Loucy (cell line): ENCODE results near the gene OR52M1.

Source experiments
- H2AFZ ChIP-seq: fragments of 200-600 bp; sonication (generic); 2 replicates; pipeline ENCODE4 v1.6.0; 2016; ENCODE audit warnings: antibody characterized with exemption, mild to moderate bottlenecking, low read length, moderate library complexity
- H3F3A ChIP-seq: fragments of 200-600 bp; 2 replicates; pipeline ENCODE4 v1.6.0; 2016; ENCODE audit warnings: antibody characterized with exemption, low read depth, mild to moderate bottlenecking
- H3K27me3 ChIP-seq: fragments of 200-600 bp; sonication (generic); 2 replicates; pipeline ENCODE4 v1.6.1; 2014; ENCODE audit warnings: low read length, mild to moderate bottlenecking; ENCODE audit not compliant: insufficient read depth, poor library complexity, severe bottlenecking
- H3K36me3 ChIP-seq: fragments of 200-600 bp; sonication (generic); 2 replicates; pipeline ENCODE4 v1.6.1; 2016; ENCODE audit warnings: low read length; ENCODE audit not compliant: insufficient read depth
- H3K4me1 ChIP-seq: fragments of 200-600 bp; sonication (generic); 2 replicates; pipeline ENCODE4 v1.5.1; 2014; ENCODE audit warnings: low read length, mild to moderate bottlenecking; ENCODE audit not compliant: insufficient read depth, poor library complexity, severe bottlenecking
- H3K4me2 ChIP-seq: fragments of 200-600 bp; sonication (generic); 2 replicates; pipeline ENCODE4 v1.6.0; 2014; ENCODE audit warnings: antibody characterized with exemption, low read length, low read depth, mild to moderate bottlenecking; ENCODE audit not compliant: poor library complexity, severe bottlenecking
- H3K4me3 ChIP-seq: fragments of 200-600 bp; sonication (generic); 2 replicates; pipeline ENCODE4 v1.5.1; 2014; ENCODE audit warnings: low read length, mild to moderate bottlenecking, mixed read lengths; ENCODE audit not compliant: poor library complexity, severe bottlenecking
- H3K79me2 ChIP-seq: fragments of 200-600 bp; sonication (generic); 2 replicates; pipeline ENCODE4 v1.6.1; 2014; ENCODE audit warnings: low read length; ENCODE audit not compliant: insufficient read depth
- H3K9ac ChIP-seq: fragments of 200-600 bp; sonication (generic); 2 replicates; pipeline ENCODE4 v1.6.0; 2014; ENCODE audit warnings: mild to moderate bottlenecking, low read depth, low read length, moderate library complexity; ENCODE audit not compliant: poor library complexity, severe bottlenecking
- H3K9me2 ChIP-seq: fragments of 200-600 bp; sonication (generic); replicated peaks from 2 replicates; pipeline ENCODE4 v1.6.1; 2016; ENCODE audit warnings: low read depth, low read length, mixed read lengths
- H3K9me3 ChIP-seq: fragments of 200-600 bp; sonication (generic); 2 replicates; pipeline ENCODE4 v1.6.1; 2014; ENCODE audit warnings: mild to moderate bottlenecking, antibody characterized with exemption, low read length, low read depth; ENCODE audit not compliant: insufficient read depth
- H4K20me1 ChIP-seq: fragments of 200-600 bp; sonication (generic); 2 replicates; pipeline ENCODE4 v1.6.0; 2014; ENCODE audit warnings: antibody characterized with exemption, low read length, mild to moderate bottlenecking; ENCODE audit not compliant: insufficient read depth, poor library complexity, severe bottlenecking
- EZH2phosphoT487 ChIP-seq: fragments of 200-600 bp; IDR thresholded peaks from 2 replicates; pipeline ENCODE4 v1.6.1; 2018; ENCODE audit warnings: antibody characterized with exemption, mild to moderate bottlenecking, moderate library complexity, borderline replicate concordance
- TF ChIP-seq, protein P1 (sequence below): fragments of 200-600 bp; sonication (generic); conservative IDR thresholded peaks from 2 replicates; pipeline ENCODE4 v1.5.1; 2014; ENCODE audit warnings: mild to moderate bottlenecking, antibody characterized with exemption, low read length

OR52M1 gene

DNA sequence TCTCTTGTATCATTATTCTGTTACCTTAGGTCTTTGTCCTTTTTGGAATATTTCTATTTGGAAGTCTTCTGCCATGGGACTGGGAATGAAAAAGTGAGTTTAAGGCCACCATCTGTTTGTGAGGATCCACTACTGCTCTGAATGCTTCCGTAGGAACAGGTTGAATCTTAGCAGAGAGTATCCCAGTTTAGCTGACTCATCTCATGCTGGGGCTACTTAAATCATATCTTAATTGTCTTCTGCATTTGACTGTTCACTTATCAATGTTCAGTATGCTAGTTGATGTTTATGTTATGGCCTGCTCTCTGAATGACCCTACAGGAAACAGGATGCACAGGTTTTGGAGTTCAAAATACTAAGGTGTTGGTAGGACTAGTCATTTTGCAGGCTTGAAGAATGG, 35.1 kb downstream of the OR52M1 start:
- TF ChIP-seq, protein P1, sequence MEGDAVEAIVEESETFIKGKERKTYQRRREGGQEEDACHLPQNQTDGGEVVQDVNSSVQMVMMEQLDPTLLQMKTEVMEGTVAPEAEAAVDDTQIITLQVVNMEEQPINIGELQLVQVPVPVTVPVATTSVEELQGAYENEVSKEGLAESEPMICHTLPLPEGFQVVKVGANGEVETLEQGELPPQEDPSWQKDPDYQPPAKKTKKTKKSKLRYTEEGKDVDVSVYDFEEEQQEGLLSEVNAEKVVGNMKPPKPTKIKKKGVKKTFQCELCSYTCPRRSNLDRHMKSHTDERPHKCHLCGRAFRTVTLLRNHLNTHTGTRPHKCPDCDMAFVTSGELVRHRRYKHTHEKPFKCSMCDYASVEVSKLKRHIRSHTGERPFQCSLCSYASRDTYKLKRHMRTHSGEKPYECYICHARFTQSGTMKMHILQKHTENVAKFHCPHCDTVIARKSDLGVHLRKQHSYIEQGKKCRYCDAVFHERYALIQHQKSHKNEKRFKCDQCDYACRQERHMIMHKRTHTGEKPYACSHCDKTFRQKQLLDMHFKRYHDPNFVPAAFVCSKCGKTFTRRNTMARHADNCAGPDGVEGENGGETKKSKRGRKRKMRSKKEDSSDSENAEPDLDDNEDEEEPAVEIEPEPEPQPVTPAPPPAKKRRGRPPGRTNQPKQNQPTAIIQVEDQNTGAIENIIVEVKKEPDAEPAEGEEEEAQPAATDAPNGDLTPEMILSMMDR = no peak
- TF ChIP-seq EZH2phosphoT487 = no peak
- H3K79me2 ChIP-seq = no peaks in the 10 kb centered on the region
- H3F3A ChIP-seq = no peaks in the 10 kb centered on the region
- H3K9me3 ChIP-seq = no peaks in the 10 kb centered on the region
- no peak overlapping the region for H3K4me2 ChIP-seq
- H4K20me1 ChIP-seq = no peaks in the 10 kb centered on the region
- H3K9me2 ChIP-seq = no peaks in the 10 kb centered on the region
- peaks cover 14% of the 10 kb centered on the region for H3K27me3 ChIP-seq
- no peaks in the 10 kb centered on the region for H3K36me3 ChIP-seq
- H3K4me1 ChIP-seq = peaks cover 9% of the 10 kb centered on the region
- no peak overlapping the region for H3K4me3 ChIP-seq
- H2AFZ ChIP-seq = no peak overlapping the region
- no peak overlapping the region for H3K9ac ChIP-seq

DNA sequence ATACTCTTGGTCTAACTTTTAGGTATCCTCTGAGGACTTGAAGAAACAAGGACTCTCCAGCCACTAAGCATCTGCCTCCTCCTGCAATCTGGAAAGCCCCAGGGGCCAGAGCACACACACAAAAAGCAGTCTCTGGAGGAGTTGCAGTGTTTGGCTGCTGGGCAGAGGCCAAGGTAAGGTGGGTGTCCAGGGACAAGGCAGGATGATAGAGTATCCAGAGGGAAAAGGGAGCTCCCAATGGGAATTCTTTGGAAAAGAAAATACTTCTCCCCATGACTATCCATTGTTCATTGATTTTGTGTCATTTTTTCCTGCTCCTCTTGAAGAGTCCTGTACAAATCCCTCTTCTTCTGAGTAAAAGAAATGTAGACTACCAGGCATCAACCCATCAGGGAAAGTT, 36.5 kb downstream of the OR52M1 start, which contains the start of gene OR52I2:
OR52I2 (plus strand) TSS at position 301 of the 400 bp plus-strand sequence.
- H3K4me1 ChIP-seq = peaks cover under 1% of the 10 kb centered on the region
- H3K4me2 ChIP-seq = no peak within 1 kb of the TSS
- no peak within 1 kb of the TSS for H2AFZ ChIP-seq
- H3K79me2 ChIP-seq = no peaks in the 10 kb centered on the region
- H3K36me3 ChIP-seq = no peaks in the 10 kb centered on the region
- H3K9me2 ChIP-seq = no peaks in the 10 kb centered on the region
- no peaks in the 10 kb centered on the region for H3F3A ChIP-seq
- peaks cover 14% of the 10 kb centered on the region for H3K27me3 ChIP-seq
- H4K20me1 ChIP-seq = no peaks in the 10 kb centered on the region
- no peak within 1 kb of the TSS for H3K4me3 ChIP-seq
- H3K9ac ChIP-seq = no peak within 1 kb of the TSS
- no peak for TF ChIP-seq EZH2phosphoT487
- TF ChIP-seq, protein P1 = no peak
- H3K9me3 ChIP-seq = no peaks in the 10 kb centered on the region

- no peaks in the 10 kb centered on the region for H3K27me3 ChIP-seq
- no peaks in the 10 kb centered on the region for H3K36me3 ChIP-seq
- TF ChIP-seq, protein P1 = no peak
- TF ChIP-seq EZH2phosphoT487 = no peak
- no peaks in the 10 kb centered on the region for H3K4me1 ChIP-seq
- no peaks in the 10 kb centered on the region for H3K9me2 ChIP-seq
- H3K79me2 ChIP-seq = no peaks in the 10 kb centered on the region
- H3K4me2 ChIP-seq = no peak overlapping the region
- H2AFZ ChIP-seq = no peak overlapping the region
- H3K4me3 ChIP-seq = no peak overlapping the region
- H3K9me3 ChIP-seq = no peaks in the 10 kb centered on the region
- H3F3A ChIP-seq = no peaks in the 10 kb centered on the region
- H3K9ac ChIP-seq = no peak overlapping the region
- no peaks in the 10 kb centered on the region for H4K20me1 ChIP-seq
These were observed 44.0 kb downstream of the OR52M1 start for GRCh38 chr11:4589017-4589416.
